H9 (cell line): Measurements from ENCODE around the gene PKD1. TPM values are rescaled to one million over a fixed set of nuclear protein-coding genes. Genes with fewer than 3 reads are reported as not detected.

Source experiments
- DNase-seq: peaks from one replicate; pipeline ENCODE4 v3.0.0-alpha.2; 2017
- H2AFZ ChIP-seq: one replicate; pipeline ENCODE4 v1.6.1; 2013; ENCODE audit warnings: mild to moderate bottlenecking, low read length, control low read depth, moderate library complexity
- H2AK5ac ChIP-seq: 2 replicates; pipeline ENCODE4 v1.6.1; 2013; ENCODE audit warnings: low read length, control low read depth, mixed read lengths; ENCODE audit not compliant: insufficient read length
- H2BK120ac ChIP-seq: one replicate; pipeline ENCODE4 v1.6.1; 2013; ENCODE audit warnings: low read depth, mild to moderate bottlenecking, low read length, control low read depth, inconsistent platforms; ENCODE audit not compliant: poor library complexity, severe bottlenecking
- H2BK12ac ChIP-seq: 2 replicates; pipeline ENCODE4 v1.6.1; 2013; ENCODE audit warnings: low read length, control low read depth, mixed read lengths, low read depth; ENCODE audit not compliant: insufficient read length
- H2BK15ac ChIP-seq: 2 replicates; pipeline ENCODE4 v1.6.1; 2013; ENCODE audit warnings: low read depth, low read length, control low read depth
- H2BK20ac ChIP-seq: one replicate; pipeline ENCODE4 v1.6.1; 2013; ENCODE audit warnings: low read depth, mild to moderate bottlenecking, low read length, control low read depth, inconsistent platforms; ENCODE audit not compliant: poor library complexity, severe bottlenecking
- H2BK5ac ChIP-seq: 2 replicates; pipeline ENCODE4 v1.6.1; 2013; ENCODE audit warnings: low read length, control low read depth, mixed read lengths; ENCODE audit not compliant: insufficient read length
- H3K14ac ChIP-seq: 2 replicates; pipeline ENCODE4 v1.6.1; 2013; ENCODE audit warnings: low read length, control low read depth; ENCODE audit not compliant: insufficient read depth
- H3K18ac ChIP-seq: 2 replicates; pipeline ENCODE4 v1.6.1; 2013; ENCODE audit warnings: low read depth, mild to moderate bottlenecking, mixed read lengths, low read length, control low read depth; ENCODE audit not compliant: insufficient read length
- H3K23ac ChIP-seq: 2 replicates; pipeline ENCODE4 v1.6.1; 2013; ENCODE audit warnings: low read length, control low read depth, mixed read lengths, low read depth; ENCODE audit not compliant: insufficient read length
- H3K23me2 ChIP-seq: 2 replicates; pipeline ENCODE4 v1.6.1; 2013; ENCODE audit warnings: low read depth, mild to moderate bottlenecking, mixed read lengths, low read length, control low read depth; ENCODE audit not compliant: insufficient read length, poor library complexity, severe bottlenecking
- H3K27ac ChIP-seq: 2 replicates; pipeline ENCODE4 v1.5.1; 2013; ENCODE audit warnings: low read length, control low read depth, mixed read lengths, low read depth; ENCODE audit not compliant: insufficient read length
- H3K27me3 ChIP-seq: 2 replicates; pipeline ENCODE4 v1.6.1; 2013; ENCODE audit warnings: low read length, control low read depth, inconsistent platforms; ENCODE audit not compliant: insufficient read depth
- H3K4ac ChIP-seq: 2 replicates; pipeline ENCODE4 v1.6.1; 2013; ENCODE audit warnings: low read depth, mild to moderate bottlenecking, control low read depth, inconsistent platforms, low read length, moderate library complexity
- H3K4me1 ChIP-seq: 2 replicates; pipeline ENCODE4 v1.6.1; 2013; ENCODE audit warnings: low read length, control low read depth, inconsistent platforms; ENCODE audit not compliant: insufficient read depth
- H3K4me2 ChIP-seq: 2 replicates; pipeline ENCODE4 v1.6.1; 2013; ENCODE audit warnings: low read length, control low read depth, mixed read lengths; ENCODE audit not compliant: insufficient read length, insufficient read depth
- H3K56ac ChIP-seq: 2 replicates; pipeline ENCODE4 v1.6.1; 2013; ENCODE audit warnings: low read depth, mild to moderate bottlenecking, mixed read lengths, low read length, control low read depth; ENCODE audit not compliant: insufficient read length
- H3K79me1 ChIP-seq: 2 replicates; pipeline ENCODE4 v1.6.1; 2013; ENCODE audit warnings: low read depth, mild to moderate bottlenecking, moderate library complexity, low read length, control low read depth, inconsistent platforms; ENCODE audit not compliant: insufficient read depth, poor library complexity, severe bottlenecking
- H3K79me2 ChIP-seq: 2 replicates; pipeline ENCODE4 v1.6.1; 2013; ENCODE audit warnings: low read length, control low read depth, inconsistent platforms; ENCODE audit not compliant: insufficient read depth
- H3K9ac ChIP-seq: 2 replicates; pipeline ENCODE4 v1.6.1; 2013; ENCODE audit warnings: low read length, control low read depth, mixed read lengths; ENCODE audit not compliant: insufficient read length; ENCODE audit errors: extremely low read depth
- H3K9me3 ChIP-seq: one replicate; pipeline ENCODE4 v1.6.1; 2013; ENCODE audit warnings: low read depth, low read length, inconsistent platforms; ENCODE audit not compliant: control insufficient read depth
- H3T11ph ChIP-seq: one replicate; pipeline ENCODE4 v1.6.1; 2013; ENCODE audit warnings: mild to moderate bottlenecking, low read length, control low read depth, inconsistent platforms
- H4K20me1 ChIP-seq: one replicate; pipeline ENCODE4 v1.6.1; 2013; ENCODE audit not compliant: control insufficient read depth, insufficient read length, insufficient read depth
- H4K5ac ChIP-seq: 2 replicates; pipeline ENCODE4 v1.6.1; 2013; ENCODE audit warnings: low read depth, mild to moderate bottlenecking, mixed read lengths, low read length, control low read depth; ENCODE audit not compliant: insufficient read length
- H4K8ac ChIP-seq: replicated peaks from 2 replicates; pipeline ENCODE4 v1.6.1; 2013; ENCODE audit warnings: low read length, control low read depth, mixed read lengths, low read depth; ENCODE audit not compliant: insufficient read length
- H4K91ac ChIP-seq: 2 replicates; pipeline ENCODE4 v1.6.1; 2013; ENCODE audit warnings: low read depth, mild to moderate bottlenecking, moderate library complexity, mixed read lengths, low read length, control low read depth; ENCODE audit not compliant: insufficient read length
- H3K27ac Mint-ChIP-seq, 3 experiments: 2 replicates in 2 of 3; 3 replicates in 1 of 3; pipeline ENCODE4 v1.8.0; 2020 to 2021; ENCODE audit warnings: mixed read lengths in 3 of 3, mild to moderate bottlenecking in 1 of 3, moderate library complexity in 1 of 3
- H3K27me3 Mint-ChIP-seq: 2 replicates; pipeline ENCODE4 v1.8.0; 2021; ENCODE audit warnings: low read depth, mild to moderate bottlenecking, moderate library complexity, mixed read lengths
- H3K36me3 Mint-ChIP-seq, 3 experiments: 2 replicates in 2 of 3; 3 replicates in 1 of 3; pipeline ENCODE4 v1.8.0; 2020 to 2021; ENCODE audit warnings: low read depth in 3 of 3, mixed read lengths in 3 of 3; ENCODE audit not compliant: insufficient read depth in 1 of 3
- H3K4me1 Mint-ChIP-seq, 2 experiments: 2 replicates each; pipeline ENCODE4 v1.8.0; 2020; ENCODE audit warnings: mixed read lengths in 2 of 2
- H3K4me3 Mint-ChIP-seq, 2 experiments: 2 replicates in 1 of 2; 3 replicates in 1 of 2; pipeline ENCODE4 v1.8.0; 2020 to 2021; ENCODE audit warnings: mild to moderate bottlenecking in 2 of 2, mixed read lengths in 2 of 2, moderate library complexity in 1 of 2
- H3K9me3 Mint-ChIP-seq, 2 experiments: 2 replicates in 1 of 2; 3 replicates in 1 of 2; pipeline ENCODE4 v1.8.0; 2020; ENCODE audit warnings: mild to moderate bottlenecking in 2 of 2, mixed read lengths in 2 of 2, moderate library complexity in 1 of 2
- whole genome bisulfite sequencing: extraction: QIAGEN DNeasy Blood & Tissue Kit; methylation state at CpG from one replicate; pipeline ENCODE4 v1.1.7; 2013; ENCODE audit warnings: missing lambda C conversion rate, low lambda C conversion rate, mixed read lengths; ENCODE audit not compliant: insufficient read length; ENCODE audit errors: extremely low coverage; 5-methylcytosine and 5-hydroxymethylcytosine counted together
- total RNA-seq: library from RNA; stranded (reverse); gene quantifications from 2 replicates; pipeline ENCODE4 v1.2.1, GENCODE V29; 2021
- TF ChIP-seq, protein P1 (sequence below): fragments of 200-600 bp; sonication (generic); conservative IDR thresholded peaks from 3 replicates; pipeline ENCODE4 v1.8.0; 2021; ENCODE audit warnings: antibody characterized with exemption, mild to moderate bottlenecking

The PKD1 gene
- total RNA-seq, 1 experiment from 2014 or later = 88.0 TPM

DNA sequence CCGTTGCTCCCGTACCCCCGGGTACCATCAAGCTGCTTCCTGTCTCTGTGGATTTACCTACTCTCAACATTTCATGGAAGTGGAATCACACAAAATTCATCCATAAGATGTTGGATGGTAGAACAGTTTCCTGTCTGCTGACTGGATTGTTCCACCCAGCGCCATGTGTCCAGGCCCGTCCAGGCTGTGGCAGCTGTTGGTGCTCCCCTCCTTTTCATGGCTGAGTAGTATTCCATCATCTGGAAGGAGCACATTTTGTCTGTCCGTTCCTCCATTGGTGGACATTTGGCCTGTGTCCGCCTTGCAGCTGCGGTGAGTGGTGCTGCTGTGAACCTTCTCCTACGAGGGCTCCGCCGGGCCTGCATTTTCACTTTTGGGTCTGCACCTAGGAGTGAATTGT is 69.6 kb downstream of the PKD1 start:
- Histone ChIP-seq H3K23me2 (peaks cover 3% of the 10 kb centered on the region), H2BK12ac (no peak overlapping the region), H2BK120ac (no peak overlapping the region), H3K4ac (no peak overlapping the region), H2BK5ac (no peak overlapping the region), H3K14ac (no peak overlapping the region), H4K20me1 (no peaks in the 10 kb centered on the region), H3K56ac (no peak overlapping the region), H3K23ac (no peak overlapping the region), H3K9me3 (no peaks in the 10 kb centered on the region), H4K91ac (no peak overlapping the region), H3K18ac (no peak overlapping the region), H3K4me1 (no peaks in the 10 kb centered on the region), H3K79me2 (no peaks in the 10 kb centered on the region), H4K5ac (no peak overlapping the region), H2BK20ac (no peak overlapping the region), H4K8ac (no peak overlapping the region), H3K9ac (no peak overlapping the region), H3K79me1 (no peaks in the 10 kb centered on the region), H2AK5ac (no peak overlapping the region), H3K27me3 (no peaks in the 10 kb centered on the region), H2BK15ac (no peak overlapping the region), H3K27ac (no peak overlapping the region), H3T11ph (no peak overlapping the region), H3K4me2 (no peak overlapping the region), H2AFZ (no peak overlapping the region)
- WGBS = no CpG with 5 or more reads among the region's 11 CpGs
- H3K27me3 Mint-ChIP-seq = no peaks in the 10 kb centered on the region
- TF ChIP-seq, protein P1, sequence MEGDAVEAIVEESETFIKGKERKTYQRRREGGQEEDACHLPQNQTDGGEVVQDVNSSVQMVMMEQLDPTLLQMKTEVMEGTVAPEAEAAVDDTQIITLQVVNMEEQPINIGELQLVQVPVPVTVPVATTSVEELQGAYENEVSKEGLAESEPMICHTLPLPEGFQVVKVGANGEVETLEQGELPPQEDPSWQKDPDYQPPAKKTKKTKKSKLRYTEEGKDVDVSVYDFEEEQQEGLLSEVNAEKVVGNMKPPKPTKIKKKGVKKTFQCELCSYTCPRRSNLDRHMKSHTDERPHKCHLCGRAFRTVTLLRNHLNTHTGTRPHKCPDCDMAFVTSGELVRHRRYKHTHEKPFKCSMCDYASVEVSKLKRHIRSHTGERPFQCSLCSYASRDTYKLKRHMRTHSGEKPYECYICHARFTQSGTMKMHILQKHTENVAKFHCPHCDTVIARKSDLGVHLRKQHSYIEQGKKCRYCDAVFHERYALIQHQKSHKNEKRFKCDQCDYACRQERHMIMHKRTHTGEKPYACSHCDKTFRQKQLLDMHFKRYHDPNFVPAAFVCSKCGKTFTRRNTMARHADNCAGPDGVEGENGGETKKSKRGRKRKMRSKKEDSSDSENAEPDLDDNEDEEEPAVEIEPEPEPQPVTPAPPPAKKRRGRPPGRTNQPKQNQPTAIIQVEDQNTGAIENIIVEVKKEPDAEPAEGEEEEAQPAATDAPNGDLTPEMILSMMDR = no peak
- H3K27ac Mint-ChIP-seq = no peak overlapping the region
- H3K4me3 Mint-ChIP-seq = no peak overlapping the region
- no peak for DNase-seq
- no peaks in the 10 kb centered on the region for H3K4me1 Mint-ChIP-seq
- no peaks in the 10 kb centered on the region for H3K9me3 Mint-ChIP-seq
- H3K36me3 Mint-ChIP-seq = peaks cover 10 to 56% (median 30%) of the 10 kb centered on the region in 3 experiments; a peak in 6 of 7 replicates
